Activated T-helper 1 cell treated with anti-CD3 and anti-CD28 coated beads, Interleukin-12 subunit alpha, Interleukin-12 subunit beta, Interleukin-2, Interleukin-4 antibody, amounts not matched to agents 30 ng/mL and 10 ng/mL and 1 ng/mL, durations not matched to agents 14 hours and 24 hours and 36 hours (primary cell): ENCODE measurements around the gene RBM7. TPM values are rescaled to one million over a fixed set of nuclear protein-coding genes. Genes with fewer than 3 reads are reported as not detected.

Experiments
- DNase-seq: peaks from one replicate; pipeline ENCODE4 v3.0.0; 2021; ENCODE audit warnings: low spot score
- H3K27ac Mint-ChIP-seq: one replicate; pipeline ENCODE4 v1.8.0; 2021; ENCODE audit warnings: mild to moderate bottlenecking, mixed read lengths
- H3K27me3 Mint-ChIP-seq: one replicate; pipeline ENCODE4 v1.8.0; 2022; ENCODE audit warnings: mild to moderate bottlenecking, moderate library complexity, mixed read lengths; ENCODE audit not compliant: insufficient read depth
- H3K36me3 Mint-ChIP-seq: one replicate; pipeline ENCODE4 v1.8.0; 2021; ENCODE audit warnings: low read depth, mixed read lengths
- H3K4me1 Mint-ChIP-seq: one replicate; pipeline ENCODE4 v1.8.0; 2021; ENCODE audit warnings: low read depth, mixed read lengths
- H3K4me3 Mint-ChIP-seq: one replicate; pipeline ENCODE4 v1.8.0; 2021; ENCODE audit warnings: mild to moderate bottlenecking, moderate library complexity, mixed read lengths
- H3K9me3 Mint-ChIP-seq: one replicate; pipeline ENCODE4 v1.8.0; 2021; ENCODE audit warnings: mixed read lengths
- intact Hi-C: fragments of 100-400 bp; cut with micrococcal nuclease; formaldehyde crosslinking; loops from one replicate; pipeline ENCODE4 v1.15.1; 2024
- total RNA-seq: library from RNA; stranded (reverse); gene quantifications from 2 replicates; pipeline ENCODE4 v1.2.3, GENCODE V29; 2022

The RBM7 gene
- total RNA-seq, 1 donor from 2014 or later, result 38.8 TPM

GRCh38 chr11:114401311-114401710 lies 845 bp downstream of the RBM7 start:
- no peak for DNase-seq
- H3K9me3 Mint-ChIP-seq, result no peaks in the 10 kb centered on the region
- peaks cover 60% of the 10 kb centered on the region for H3K4me1 Mint-ChIP-seq
- peak overlapping the region; percentile 92 for H3K4me3 Mint-ChIP-seq
- H3K36me3 Mint-ChIP-seq, result peaks cover 40% of the 10 kb centered on the region
- H3K27me3 Mint-ChIP-seq, result no peaks in the 10 kb centered on the region
- peak overlapping the region; percentile 98 for H3K27ac Mint-ChIP-seq
- intact Hi-C loops, result loop anchor here (2.0 kb wide), 1 partner anchor 53 kb away; no protein-coding TSS in a partner anchor

GRCh38 chr11:114412946-114413345 lies 12.5 kb downstream of the RBM7 start:
- Mint-ChIP-seq H3K4me1 (no peaks in the 10 kb centered on the region), H3K27me3 (no peaks in the 10 kb centered on the region), H3K9me3 (no peaks in the 10 kb centered on the region), H3K36me3 (peaks cover 16% of the 10 kb centered on the region), H3K27ac (no peak overlapping the region), H3K4me3 (no peak overlapping the region)
- no peak for DNase-seq
- intact Hi-C loops, result no loop called here

GRCh38 chr11:114413958-114414357 lies 13.5 kb downstream of the RBM7 start:
- Mint-ChIP-seq H3K36me3 (peaks cover 16% of the 10 kb centered on the region), H3K4me1 (no peaks in the 10 kb centered on the region), H3K27me3 (no peaks in the 10 kb centered on the region), H3K27ac (no peak overlapping the region), H3K9me3 (no peaks in the 10 kb centered on the region), H3K4me3 (no peak overlapping the region)
- DNase-seq, result no peak
- intact Hi-C loops, result no loop called here

GRCh38 chr11:114416441-114416961 lies 16.0 kb downstream of the RBM7 start:
- Mint-ChIP-seq H3K27me3 (no peaks in the 10 kb centered on the region), H3K36me3 (peaks cover 10% of the 10 kb centered on the region), H3K27ac (no peak overlapping the region), H3K4me3 (no peak overlapping the region), H3K4me1 (no peaks in the 10 kb centered on the region), H3K9me3 (no peaks in the 10 kb centered on the region)
- intact Hi-C loops, result no loop called here
- no peak for DNase-seq

- H3K4me1 Mint-ChIP-seq, result peaks cover 11% of the 10 kb centered on the region
- peaks cover 14% of the 10 kb centered on the region for H3K9me3 Mint-ChIP-seq
- no peak overlapping the region for H3K27ac Mint-ChIP-seq
- no peak for DNase-seq
- intact Hi-C loops, result no loop called here
- peaks cover 2% of the 10 kb centered on the region for H3K36me3 Mint-ChIP-seq
- no peak overlapping the region for H3K4me3 Mint-ChIP-seq
- H3K27me3 Mint-ChIP-seq, result no peaks in the 10 kb centered on the region
These were observed 25.8 kb downstream of the RBM7 start for GRCh38 chr11:114426280-114426679.

GRCh38 chr11:114430290-114430689 lies 29.8 kb downstream of the RBM7 start:
- Mint-ChIP-seq H3K4me3 (no peak overlapping the region), H3K27me3 (no peaks in the 10 kb centered on the region), H3K27ac (no peak overlapping the region), H3K36me3 (peaks cover 7% of the 10 kb centered on the region), H3K4me1 (peaks cover 11% of the 10 kb centered on the region), H3K9me3 (peaks cover 5% of the 10 kb centered on the region)
- no peak for DNase-seq
- intact Hi-C loops, result loop anchor here (10.0 kb wide), 1 partner anchor 205 kb away; no protein-coding TSS in a partner anchor

- Mint-ChIP-seq H3K27me3 (no peaks in the 10 kb centered on the region), H3K36me3 (peaks cover 5% of the 10 kb centered on the region), H3K9me3 (peaks cover 5% of the 10 kb centered on the region), H3K27ac (no peak overlapping the region), H3K4me3 (no peak overlapping the region), H3K4me1 (peaks cover 11% of the 10 kb centered on the region)
- intact Hi-C loops, result loop anchor here (10.0 kb wide), 1 partner anchor 202 kb away; no protein-coding TSS in a partner anchor
- DNase-seq, result no peak
These were observed 32.4 kb downstream of the RBM7 start for GRCh38 chr11:114432893-114433292.

GRCh38 chr11:114433376-114433775 lies 32.9 kb downstream of the RBM7 start:
- Mint-ChIP-seq H3K9me3 (peaks cover 5% of the 10 kb centered on the region), H3K27ac (no peak overlapping the region), H3K4me3 (no peak overlapping the region), H3K27me3 (no peaks in the 10 kb centered on the region), H3K4me1 (peaks cover 12% of the 10 kb centered on the region), H3K36me3 (peaks cover 5% of the 10 kb centered on the region)
- intact Hi-C loops, result loop anchor here (10.0 kb wide), 1 partner anchor 201 kb away; no protein-coding TSS in a partner anchor
- no peak for DNase-seq

GRCh38 chr11:114438303-114438702 lies 37.8 kb downstream of the RBM7 start:
- Mint-ChIP-seq H3K9me3 (peaks cover 5% of the 10 kb centered on the region), H3K27ac (no peak overlapping the region), H3K4me1 (peaks cover 38% of the 10 kb centered on the region), H3K36me3 (peaks cover 23% of the 10 kb centered on the region), H3K27me3 (no peaks in the 10 kb centered on the region), H3K4me3 (no peak overlapping the region)
- intact Hi-C loops, result loop anchor here (2.0 to 10.0 kb wide), 2 partner anchors 196 to 562 kb away; no protein-coding TSS in a partner anchor
- no peak for DNase-seq

- H3K36me3 Mint-ChIP-seq, result peaks cover 32% of the 10 kb centered on the region
- peaks cover 48% of the 10 kb centered on the region for H3K4me1 Mint-ChIP-seq
- peak within 1 kb of the TSS; percentile 91 for H3K4me3 Mint-ChIP-seq
- DNase-seq, result peak; percentile 92
- peaks cover 5% of the 10 kb centered on the region for H3K9me3 Mint-ChIP-seq
- H3K27ac Mint-ChIP-seq, result peak within 1 kb of the TSS; percentile 94
- H3K27me3 Mint-ChIP-seq, result no peaks in the 10 kb centered on the region
- intact Hi-C loops, result loop anchor here (1.0 to 10.0 kb wide), 6 partner anchors 39 to 665 kb away; partner anchors contain the start of genes C11orf71 and RBM7
These were observed 39.0 kb downstream of the RBM7 start, which contains the start of gene REXO2 for GRCh38 chr11:114439229-114440120. Gene REXO2 (plus strand): TSS chr11:114439467. CDS start chr11:114439529, 62 bp downstream.

GRCh38 chr11:114440121-114440860 lies 39.8 kb downstream of the RBM7 start:
- H3K9me3 Mint-ChIP-seq, result no peaks in the 10 kb centered on the region
- intact Hi-C loops, result loop anchor here (1.0 to 2.0 kb wide), 2 partner anchors 165 to 666 kb away; no protein-coding TSS in a partner anchor
- H3K36me3 Mint-ChIP-seq, result peaks cover 31% of the 10 kb centered on the region
- peak overlapping the region; percentile 94 for H3K27ac Mint-ChIP-seq
- no peaks in the 10 kb centered on the region for H3K27me3 Mint-ChIP-seq
- H3K4me3 Mint-ChIP-seq, result peak overlapping the region; percentile 91
- no peak for DNase-seq
- peaks cover 48% of the 10 kb centered on the region for H3K4me1 Mint-ChIP-seq

GRCh38 chr11:114440971-114441763 lies 40.7 kb downstream of the RBM7 start:
- no peaks in the 10 kb centered on the region for H3K27me3 Mint-ChIP-seq
- H3K9me3 Mint-ChIP-seq, result no peaks in the 10 kb centered on the region
- intact Hi-C loops, result loop anchor here (1.0 to 2.0 kb wide), 2 partner anchors 164 to 667 kb away; no protein-coding TSS in a partner anchor
- peak overlapping the region; percentile 73 for H3K4me3 Mint-ChIP-seq
- DNase-seq, result no peak
- H3K36me3 Mint-ChIP-seq, result peaks cover 38% of the 10 kb centered on the region
- H3K4me1 Mint-ChIP-seq, result peaks cover 52% of the 10 kb centered on the region
- H3K27ac Mint-ChIP-seq, result no peak overlapping the region
